ENCODE measurements around the gene ENTPD2.

DNA sequence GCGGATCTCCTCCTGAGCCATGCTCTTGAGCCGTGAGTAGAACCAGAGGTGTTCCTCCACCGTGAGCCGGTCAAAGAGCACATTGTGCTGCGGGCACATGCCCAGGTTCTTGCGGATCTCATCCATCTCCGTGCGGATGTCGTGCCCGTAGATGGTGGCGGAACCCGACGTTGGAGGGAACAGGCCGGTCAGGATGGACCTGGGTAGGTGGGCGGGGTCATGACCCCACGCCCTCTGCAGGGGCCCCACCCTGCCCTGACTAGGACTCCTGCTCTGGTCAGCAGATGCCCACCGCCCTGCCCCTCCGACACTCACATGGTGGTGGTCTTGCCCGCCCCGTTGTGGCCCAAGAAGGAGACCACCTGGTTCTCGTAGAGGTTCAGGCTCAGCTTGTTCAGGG is 37.9 kb downstream of the ENTPD2 start:
- TF ChIP-seq CTCF (IDR thresholded peaks at IDR 0.05 in 4 of 5, conservative IDR thresholded peaks at IDR 0.05 in 1 of 5) (no peak), POLR2A (IDR thresholded peaks at IDR 0.05) (no peak)
